Measurements from ENCODE around the gene TOR1B. TPM values are rescaled to one million over a fixed set of nuclear protein-coding genes. Genes with fewer than 3 reads are reported as not detected.
A peak's percentile ranks its signal among the peaks of the same experiment; 100 is the strongest.

TOR1B gene
- total RNA-seq, 1 donor from 2014 or later, result 16.7 TPM

- no peak for DNase-seq (ENCODE audit: low spot score)
Observed at GRCh38 chr9:129812385-129812784, 9.4 kb downstream of the TOR1B start.

GRCh38 chr9:129813661-129814060, 10.7 kb downstream of the TOR1B start:
- DNase-seq (ENCODE audit: low spot score), result no peak

GRCh38 chr9:129814432-129815223, 11.6 kb downstream of the TOR1B start:
- no peak for DNase-seq (ENCODE audit: low spot score)

- no peak for DNase-seq (ENCODE audit: low spot score)
Observed at GRCh38 chr9:129815278-129815677, 12.3 kb downstream of the TOR1B start.

- DNase-seq (ENCODE audit: low spot score), result no peak
Observed at GRCh38 chr9:129816501-129817435, 13.8 kb downstream of the TOR1B start.

GRCh38 chr9:129822898-129823541, 20.0 kb downstream of the TOR1B start:
- DNase-seq (ENCODE audit: low spot score), result no peak

- DNase-seq (ENCODE audit: low spot score), result no peak
Observed at GRCh38 chr9:129823542-129823934, 20.6 kb downstream of the TOR1B start.

GRCh38 chr9:129823935-129824601, 21.1 kb downstream of the TOR1B start, which contains the start of gene TOR1A:
TOR1A (minus strand) TSS chr9:129824136; CDS start chr9:129824085, 51 bp downstream.
- DNase-seq (ENCODE audit: low spot score), result peak; percentile 97

- no peak for DNase-seq (ENCODE audit: low spot score)
Observed at GRCh38 chr9:129826344-129826743, 23.4 kb downstream of the TOR1B start.

GRCh38 chr9:129826759-129827158, 23.8 kb downstream of the TOR1B start:
- DNase-seq (ENCODE audit: low spot score), result no peak

- no peak for DNase-seq (ENCODE audit: low spot score)
Observed at GRCh38 chr9:129828051-129828450, 25.1 kb downstream of the TOR1B start.

GRCh38 chr9:129828969-129829368, 26.0 kb downstream of the TOR1B start:
- no peak for DNase-seq (ENCODE audit: low spot score)

GRCh38 chr9:129832982-129833381, 30.0 kb downstream of the TOR1B start:
- no peak for DNase-seq (ENCODE audit: low spot score)

GRCh38 chr9:129834489-129835127, 31.6 kb downstream of the TOR1B start:
- DNase-seq (ENCODE audit: low spot score), result no peak

GRCh38 chr9:129835128-129835859, 32.3 kb downstream of the TOR1B start, which contains the start of the genes C9orf78 and USP20:
C9orf78 (minus strand) TSS chr9:129835275; CDS start chr9:129835221, 54 bp downstream.
USP20 (plus strand) TSS chr9:129835458; CDS start chr9:129852556, 17,098 bp downstream.
- peak; percentile 99 for DNase-seq (ENCODE audit: low spot score)

GRCh38 chr9:129835860-129836223, 32.9 kb downstream of the TOR1B start:
- no peak for DNase-seq (ENCODE audit: low spot score)

- DNase-seq (ENCODE audit: low spot score), result no peak
Observed at GRCh38 chr9:129836311-129837007, 33.5 kb downstream of the TOR1B start.

- no peak for DNase-seq (ENCODE audit: low spot score)
Observed at GRCh38 chr9:129838707-129839259, 35.8 kb downstream of the TOR1B start.
